Measurements from ENCODE around the gene EDC3.
A peak's percentile ranks its signal among the peaks of the same experiment; 100 is the strongest.

- TF ChIP-seq CTCF (IDR thresholded peaks at IDR 0.05): no peak
- peak in 1 of 2 donors; percentile 53 for TF ChIP-seq POLR2A (IDR thresholded peaks at IDR 0.05)
These were observed 81.7 kb downstream of the EDC3 start for GRCh38 chr15:74613953-74614743.

Measured in heart left ventricle (tissue), 13 donors.